NCI-H748 (cell line): Measurements from ENCODE around the gene KCNE2.
A peak's percentile ranks its signal among the peaks of the same experiment; 100 is the strongest.
"Not testable (repeated sequence)": the region's sequence is repeated elsewhere in the genome, so short reads cannot be mapped to it uniquely, and the experiment has no call there.

Source experiments
- DNase-seq: peaks from one replicate; lab custom pipeline; 2025; ENCODE audit not compliant: unreplicated experiment; lab: John Stamatoyannopoulos, UW

KCNE2 gene

DNA sequence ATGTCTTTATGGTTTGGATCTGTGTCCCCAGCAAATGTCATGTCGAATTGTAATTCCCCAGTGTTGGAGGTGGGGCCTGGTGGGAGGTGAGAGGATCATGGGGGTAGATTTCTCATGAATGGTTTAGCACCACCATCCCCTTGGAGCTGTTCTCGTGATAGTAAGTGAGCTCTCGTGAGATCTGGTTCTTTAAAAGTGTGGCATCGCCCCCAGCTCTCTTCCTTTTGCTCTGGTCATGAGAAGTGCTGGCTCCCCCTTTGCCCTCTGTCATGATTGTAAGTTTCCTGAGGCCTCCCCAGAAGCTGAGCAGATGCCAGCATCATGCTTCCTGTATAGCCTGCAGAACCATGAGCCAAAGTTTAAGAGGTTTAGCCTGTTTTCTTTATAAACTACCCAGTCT is 11.2 kb upstream of the KCNE2 start:
- no peak for DNase-seq

- no peak for DNase-seq
Measured at GRCh38 chr21:34353182-34353581, 10.6 kb upstream of the KCNE2 start.

DNA sequence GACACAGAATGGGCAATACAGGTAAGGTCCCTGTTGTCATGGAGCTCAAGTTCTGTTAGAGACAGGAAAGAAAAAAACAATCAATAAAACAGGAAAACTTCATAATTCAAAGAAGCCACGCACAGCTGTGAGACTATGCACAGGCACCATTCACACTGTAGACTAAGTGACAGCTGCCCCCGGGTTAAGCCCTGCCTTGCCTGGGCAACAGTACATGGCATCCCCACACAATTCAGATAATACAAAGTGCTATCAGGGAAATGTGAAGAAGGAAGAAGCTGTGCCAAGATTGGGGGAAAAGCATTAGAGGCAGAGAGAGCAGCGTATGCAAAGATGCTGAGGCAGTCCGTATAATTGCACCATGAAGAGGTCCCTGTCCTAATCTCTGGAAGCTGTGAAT is 9.0 kb upstream of the KCNE2 start:
- no peak for DNase-seq

DNA sequence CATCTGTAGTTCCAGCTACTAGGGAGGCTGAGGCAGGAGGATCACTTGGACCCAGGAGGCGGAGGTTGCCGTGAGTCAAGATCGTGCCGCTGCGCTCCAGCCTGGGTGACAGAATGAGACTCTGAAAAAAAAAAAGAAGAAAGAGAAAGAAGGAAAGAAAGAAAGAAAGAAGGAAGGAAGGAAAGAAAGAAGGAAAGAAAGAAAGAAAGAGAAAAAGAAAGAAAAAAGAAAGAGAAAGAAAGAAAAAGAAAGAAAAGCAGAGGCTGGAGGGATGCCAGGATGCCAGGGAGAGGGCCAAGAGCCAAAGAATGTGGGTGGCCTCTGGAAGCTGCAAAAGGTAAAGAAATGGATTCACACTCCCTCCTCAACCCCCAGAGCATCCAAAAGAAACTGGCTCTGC is 8.2 kb upstream of the KCNE2 start:
- no peak for DNase-seq

DNA sequence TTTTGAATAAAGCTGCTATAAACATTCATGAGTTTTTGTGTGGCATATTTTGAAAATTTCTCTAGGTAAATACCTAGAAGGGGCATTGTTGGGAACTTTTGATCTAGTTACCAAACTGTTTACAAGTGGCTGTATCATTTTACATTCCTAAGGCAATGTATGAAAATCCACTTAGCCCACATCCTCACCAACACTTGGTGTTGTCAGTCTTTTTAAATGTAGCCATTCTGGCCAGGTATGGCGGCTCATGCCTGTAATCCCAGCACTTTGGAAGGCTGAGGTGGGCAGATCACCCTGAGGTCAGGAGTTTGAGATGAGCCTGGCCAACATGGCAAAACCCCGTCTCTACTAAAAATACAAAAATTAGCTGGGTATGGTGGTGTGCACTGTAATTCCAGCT is 5.9 kb upstream of the KCNE2 start:
- DNase-seq: no peak

DNA sequence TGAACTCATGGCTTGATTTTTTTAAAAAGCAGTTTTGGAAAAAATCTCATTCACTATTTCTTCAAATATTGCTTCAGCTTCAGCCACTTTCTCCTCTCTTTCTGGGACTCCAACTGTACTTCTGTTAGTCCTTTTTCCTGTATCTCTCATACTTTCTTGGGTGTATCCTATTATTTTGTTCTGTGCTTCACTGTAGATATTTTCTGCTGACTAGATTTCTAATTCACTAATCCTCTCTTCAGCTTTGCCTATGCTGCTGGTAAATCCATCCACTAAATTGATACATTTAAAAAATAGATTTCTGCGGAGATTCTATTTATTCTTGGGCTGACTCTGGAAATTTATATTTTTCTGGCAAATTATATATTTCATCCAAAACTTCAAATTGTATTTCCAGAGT is 4.9 kb upstream of the KCNE2 start:
- no peak for DNase-seq

DNA sequence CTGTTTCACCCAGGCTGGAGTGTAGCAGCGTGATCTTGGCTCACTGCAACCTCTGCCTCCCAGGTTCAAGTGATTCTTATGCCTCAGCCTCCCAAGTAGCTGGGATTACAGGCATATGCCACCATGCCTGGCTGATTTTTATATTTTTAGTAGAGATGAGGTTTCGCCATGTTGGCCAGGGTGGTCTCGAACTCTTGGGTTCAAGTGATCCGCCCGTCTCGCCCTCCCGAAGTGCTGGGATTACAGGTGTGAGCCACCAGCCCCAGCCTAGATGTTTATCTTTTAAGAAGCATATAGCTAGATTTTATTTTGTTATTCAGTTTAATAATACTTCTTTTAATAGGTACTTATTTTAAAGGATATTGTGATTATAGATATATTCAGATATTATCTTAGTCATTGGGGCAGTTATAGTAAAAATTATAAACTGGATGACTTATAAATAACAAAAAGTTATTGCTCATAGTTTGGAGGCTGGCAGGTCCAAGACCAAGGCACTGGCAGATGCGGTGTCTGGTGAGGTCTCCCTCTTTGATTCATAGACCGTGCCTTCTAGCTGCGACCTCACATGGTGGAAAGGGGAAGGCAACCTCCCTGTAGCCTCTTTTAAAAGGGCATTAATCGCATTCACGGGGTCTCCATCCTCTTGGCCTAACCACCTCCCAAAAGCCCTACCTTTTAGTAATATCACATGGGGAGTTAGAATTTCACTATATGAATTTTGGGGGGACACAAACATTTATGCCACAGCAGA is 3.1 kb upstream of the KCNE2 start:
- DNase-seq: no peak

GRCh38 chr21:34362136-34362444 is 1.7 kb upstream of the KCNE2 start:
- no peak for DNase-seq

GRCh38 chr21:34362670-34363069 is 1.1 kb upstream of the KCNE2 start:
- DNase-seq: no peak

GRCh38 chr21:34364921-34365320 is 1.1 kb downstream of the KCNE2 start:
- DNase-seq: no peak

DNA sequence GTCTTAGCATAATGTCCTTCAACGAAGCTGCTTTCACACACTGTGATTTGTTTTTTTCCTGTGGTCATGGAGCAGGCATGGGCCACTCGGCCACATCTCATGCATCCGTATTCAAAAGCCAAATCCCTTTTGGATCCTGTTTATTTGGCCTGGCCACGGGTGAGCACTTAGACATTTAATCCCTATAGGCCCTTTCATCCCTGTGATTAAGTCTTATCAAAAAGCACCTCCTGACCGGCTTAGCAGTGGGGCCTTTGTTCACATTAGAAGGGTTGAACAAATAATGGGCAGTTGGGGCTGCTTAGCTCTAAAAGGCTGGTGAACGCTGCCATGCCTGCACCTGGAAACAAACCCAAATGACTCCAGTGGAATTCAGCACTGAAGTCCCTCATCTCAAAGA is 2.0 kb downstream of the KCNE2 start:
- peak; percentile 36 for DNase-seq

GRCh38 chr21:34367320-34367935 is 3.6 kb downstream of the KCNE2 start:
- DNase-seq: peak; percentile 71

DNA sequence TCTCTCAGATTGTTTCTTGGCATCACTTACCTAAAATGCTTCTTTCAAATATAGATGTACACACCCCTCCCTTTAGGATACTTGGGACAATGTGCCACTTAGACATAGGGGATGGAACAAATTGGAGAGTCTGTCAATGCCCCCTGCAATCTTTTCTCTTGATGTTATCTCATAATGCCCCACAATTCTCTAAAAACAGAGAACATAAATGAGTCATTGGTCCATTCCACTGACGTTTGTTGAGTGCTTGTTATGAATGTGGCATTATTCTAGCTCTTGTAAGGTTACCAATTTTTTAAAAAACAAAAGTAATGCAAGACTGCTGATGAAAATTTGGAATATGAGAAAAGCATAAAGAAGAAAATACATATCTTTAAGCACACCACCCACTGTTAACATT is 5.9 kb downstream of the KCNE2 start:
- no peak for DNase-seq

- no peak for DNase-seq
Measured at GRCh38 chr21:34372321-34372720, 8.5 kb downstream of the KCNE2 start.

- not testable (repeated sequence) for DNase-seq
Measured at GRCh38 chr21:34374462-34374861, 10.7 kb downstream of the KCNE2 start.

DNA sequence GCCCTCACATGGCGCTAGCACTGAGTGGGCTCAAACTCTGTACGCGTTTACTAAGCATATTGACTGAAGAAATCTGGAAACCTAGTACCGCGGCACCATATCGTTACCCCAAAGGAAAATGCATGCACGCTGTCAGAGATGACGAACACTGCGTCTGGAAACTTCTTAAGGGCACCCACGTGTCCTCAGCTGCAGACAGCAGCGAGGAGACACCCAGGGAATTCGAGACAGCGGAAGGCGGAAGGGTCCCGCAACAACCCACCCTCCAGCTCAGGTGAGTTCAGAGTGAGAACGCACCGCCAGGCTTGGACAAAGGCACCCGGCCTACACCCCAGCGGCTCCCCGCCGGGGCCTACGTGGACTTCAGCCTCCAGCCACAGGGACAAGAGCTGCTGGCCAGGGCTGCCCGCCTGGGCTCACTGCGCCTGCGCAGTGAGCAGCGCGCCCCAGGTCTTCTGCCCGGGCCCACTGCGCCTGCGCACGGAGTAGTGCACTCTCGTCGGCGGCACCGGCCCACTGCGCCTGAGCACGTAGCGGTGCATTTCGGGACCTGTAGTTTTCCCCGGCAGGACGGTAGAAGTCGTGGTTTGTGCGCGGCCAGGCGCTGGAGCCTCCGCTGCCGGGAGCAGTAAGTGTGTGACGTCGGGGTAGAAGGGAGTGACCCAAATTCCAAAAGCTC is 11.3 kb downstream of the KCNE2 start, which contains the start of gene SMIM11:
TSS of gene SMIM11 (plus strand) at position 568 of the 679 bp plus-strand sequence. CDS start 3,998 bp downstream, outside the sequence.
- not testable (repeated sequence) for DNase-seq

- DNase-seq: not testable (repeated sequence)
Measured at GRCh38 chr21:34375619-34375972, 11.8 kb downstream of the KCNE2 start.

DNA sequence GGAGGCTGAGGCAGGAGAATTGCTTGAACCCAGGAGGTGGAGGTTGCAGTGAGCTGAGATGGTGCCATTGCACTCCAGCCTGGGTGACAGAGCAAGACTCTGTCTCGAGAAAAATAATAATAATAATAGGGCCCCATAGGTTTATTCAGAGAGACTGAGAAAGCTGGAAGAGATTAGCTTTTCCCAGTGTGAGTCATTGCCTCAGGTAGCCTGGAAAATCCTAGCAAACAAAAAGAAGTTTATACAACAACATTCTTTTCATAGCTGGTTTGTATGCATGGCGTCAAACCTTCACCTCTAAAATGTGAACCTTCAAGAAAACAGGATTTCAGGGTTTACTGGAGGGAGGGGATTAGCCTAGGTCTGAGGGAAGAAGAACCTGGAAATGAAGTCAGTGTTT is 19.3 kb downstream of the KCNE2 start:
- not testable (repeated sequence) for DNase-seq

DNA sequence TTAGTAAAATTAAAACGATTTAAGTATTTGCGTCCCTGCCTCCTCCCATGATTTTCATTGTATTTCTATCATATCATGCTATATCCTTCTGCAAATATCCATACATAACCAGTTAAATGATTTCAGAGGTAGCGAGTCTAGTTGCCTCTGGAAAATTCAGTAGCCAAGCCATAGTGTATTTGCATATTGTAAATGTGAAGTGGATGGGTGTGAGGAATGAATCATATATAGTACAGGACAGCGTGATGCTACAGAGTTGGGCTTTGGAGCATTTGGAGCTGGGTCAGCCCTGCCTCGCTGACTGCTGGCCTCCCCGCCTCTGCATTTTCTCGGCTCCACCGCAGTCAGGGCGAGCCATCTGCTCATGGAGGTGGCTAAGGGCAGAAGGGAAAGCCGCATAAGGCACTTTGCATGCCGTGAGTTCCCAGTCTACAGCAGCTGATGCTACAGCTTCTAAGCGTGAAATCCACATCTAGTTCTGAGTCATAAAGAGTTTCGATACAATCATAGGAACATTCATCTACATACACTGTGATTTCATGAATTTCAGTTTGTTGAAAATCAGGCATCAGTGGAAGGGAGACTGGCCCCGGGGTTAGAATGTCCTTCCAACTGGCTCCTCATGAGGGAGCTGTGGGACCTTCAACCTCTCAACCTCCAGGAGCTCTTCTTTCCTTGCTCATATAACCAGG is 20.1 kb downstream of the KCNE2 start:
- not testable (repeated sequence) for DNase-seq

DNA sequence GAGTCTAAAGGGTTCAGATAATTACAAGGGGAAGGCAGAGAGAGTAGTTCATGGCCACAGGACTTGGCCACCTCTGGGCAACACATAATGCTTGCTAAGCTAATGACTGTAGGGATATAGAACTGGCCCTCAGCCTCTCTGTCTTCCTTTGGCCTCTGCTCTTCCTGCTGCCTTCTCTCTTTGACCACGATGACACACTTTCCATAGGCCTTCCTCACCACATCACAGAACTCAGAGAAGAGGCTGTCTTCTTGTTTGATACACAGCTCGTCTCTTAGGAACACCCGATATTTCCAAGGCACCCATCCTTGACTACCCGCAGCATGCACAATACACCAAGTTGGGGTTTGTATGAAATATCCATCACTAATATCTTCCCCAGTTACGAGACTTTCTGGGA is 36.7 kb downstream of the KCNE2 start:
- not testable (repeated sequence) for DNase-seq

DNA sequence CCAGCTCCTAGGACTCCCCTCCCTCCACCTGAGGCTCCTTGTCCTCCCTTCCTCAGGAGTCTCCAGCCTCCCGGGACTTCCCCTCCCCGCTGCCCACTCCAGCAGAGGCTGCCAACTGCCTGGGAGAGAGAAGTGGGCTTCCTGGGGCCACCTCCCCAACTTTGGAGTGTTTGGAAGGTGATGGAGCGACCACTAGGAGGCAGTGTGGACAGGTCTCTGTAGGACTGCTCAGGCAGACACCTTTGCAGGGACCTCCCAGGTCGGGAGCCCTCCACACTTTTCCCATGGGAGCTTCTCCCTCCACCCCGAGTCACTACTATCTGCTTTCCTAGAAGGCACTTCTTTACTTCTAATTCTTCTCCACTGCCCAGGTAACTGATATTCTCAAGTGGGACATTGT is 40.9 kb downstream of the KCNE2 start:
- not testable (repeated sequence) for DNase-seq

- DNase-seq: not testable (repeated sequence)
Measured at GRCh38 chr21:34405686-34406085, 41.9 kb downstream of the KCNE2 start.
